Superior temporal gyrus (tissue), 1 donor: Measurements from ENCODE around the gene QARS1.
A peak's percentile ranks its signal among the peaks of the same experiment; 100 is the strongest.

Source experiments
- DNase-seq: peaks from one replicate; pipeline ENCODE4 v3.0.0-alpha.2; 2016; ENCODE audit errors: extremely low spot score

Gene QARS1

GRCh38 chr3:49120438-49121131, 16.0 kb upstream of the QARS1 start, which contains the start of gene USP19:
Gene USP19 (minus strand): TSS chr3:49120823. CDS start chr3:49119145, 1,678 bp downstream.
- DNase-seq, result peak; percentile 97

GRCh38 chr3:49120096-49120437, 15.5 kb upstream of the QARS1 start:
- no peak for DNase-seq

- DNase-seq, result no peak
Measured at GRCh38 chr3:49119439-49119838, 14.9 kb upstream of the QARS1 start.

GRCh38 chr3:49119036-49119435, 14.5 kb upstream of the QARS1 start:
- DNase-seq, result no peak

- no peak for DNase-seq
Measured at GRCh38 chr3:49112262-49112661, 7.7 kb upstream of the QARS1 start.

GRCh38 chr3:49111347-49111746, 6.8 kb upstream of the QARS1 start:
- no peak for DNase-seq

- no peak for DNase-seq
Measured at GRCh38 chr3:49110780-49111179, 6.2 kb upstream of the QARS1 start.

GRCh38 chr3:49108346-49108745, 3.8 kb upstream of the QARS1 start:
- DNase-seq, result no peak

GRCh38 chr3:49104052-49104426, 518 bp downstream of the QARS1 start:
- DNase-seq, result no peak

GRCh38 chr3:49100046-49100615, 4.4 kb downstream of the QARS1 start:
- DNase-seq, result no peak

GRCh38 chr3:49098910-49099630, 5.5 kb downstream of the QARS1 start:
- DNase-seq, result no peak

GRCh38 chr3:49098429-49098828, 6.1 kb downstream of the QARS1 start:
- no peak for DNase-seq

- peak; percentile 99 for DNase-seq
Measured at GRCh38 chr3:49093853-49094767, 10.4 kb downstream of the QARS1 start, which contains the start of gene QRICH1. Gene QRICH1 (minus strand): TSS chr3:49094071. CDS start chr3:49077017, 17,054 bp downstream.

GRCh38 chr3:49092938-49093852, 11.4 kb downstream of the QARS1 start:
- peak; percentile 67 for DNase-seq

- no peak for DNase-seq
Measured at GRCh38 chr3:49081429-49081828, 23.1 kb downstream of the QARS1 start.

- no peak for DNase-seq
Measured at GRCh38 chr3:49079270-49079669, 25.3 kb downstream of the QARS1 start.

- no peak for DNase-seq
Measured at GRCh38 chr3:49076646-49077045, 27.9 kb downstream of the QARS1 start.

- DNase-seq, result no peak
Measured at GRCh38 chr3:49076116-49076515, 28.4 kb downstream of the QARS1 start.

- no peak for DNase-seq
Measured at GRCh38 chr3:49058011-49058410, 46.5 kb downstream of the QARS1 start.

- DNase-seq, result no peak
Measured at GRCh38 chr3:49057268-49057667, 47.3 kb downstream of the QARS1 start.

- no peak for DNase-seq
Measured at GRCh38 chr3:49054344-49054862, 50.2 kb downstream of the QARS1 start.
